ACHN (cell line): ENCODE measurements around the gene C13orf42.
A peak's percentile ranks its signal among the peaks of the same experiment; 100 is the strongest.

ENCODE experiments used
- DNase-seq: peaks from one replicate; pipeline ENCODE4 v3.0.0-alpha.2; 2015
- in situ Hi-C: cut with HindIII; loops from 2 replicates; pipeline ENCODE4 v1.10.0; 2017; ENCODE audit warnings: low sequenced_read_pairs, low pct_ligation_motif_present, low pct_unique_long_range_greater_than_20kb

Gene C13orf42

DNA sequence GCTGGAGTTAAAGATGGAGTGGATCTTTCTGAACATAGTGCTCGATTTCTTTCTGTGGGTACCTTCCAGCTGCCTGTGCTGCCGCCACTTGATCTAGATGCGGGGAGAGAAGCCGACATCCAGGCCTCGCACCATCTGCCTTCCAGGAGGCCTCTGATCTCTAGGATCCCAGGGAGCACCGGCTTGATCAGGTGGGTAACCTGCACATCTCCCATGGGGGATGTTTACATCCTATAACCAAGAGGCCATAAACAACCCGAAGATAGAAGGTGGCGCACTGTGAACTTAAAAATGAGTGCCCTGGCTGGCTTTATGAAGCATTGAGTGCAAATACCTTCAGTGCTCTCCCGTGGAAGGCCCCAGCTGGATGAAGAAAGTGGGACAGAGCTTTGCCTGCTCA is at the start of gene C13orf42:
TSS of gene C13orf42 (minus strand) at position 101 of the 400 bp plus-strand sequence. CDS start at position 36, 65 bp downstream.
- in situ Hi-C loops: no loop called here
- DNase-seq: no peak

- DNase-seq: no peak
- in situ Hi-C loops: no loop called here
Observed at GRCh38 chr13:51158880-51159518, 47.9 kb upstream of the C13orf42 start.

GRCh38 chr13:51158365-51158764 is 47.3 kb upstream of the C13orf42 start:
- in situ Hi-C loops: no loop called here
- DNase-seq: no peak

DNA sequence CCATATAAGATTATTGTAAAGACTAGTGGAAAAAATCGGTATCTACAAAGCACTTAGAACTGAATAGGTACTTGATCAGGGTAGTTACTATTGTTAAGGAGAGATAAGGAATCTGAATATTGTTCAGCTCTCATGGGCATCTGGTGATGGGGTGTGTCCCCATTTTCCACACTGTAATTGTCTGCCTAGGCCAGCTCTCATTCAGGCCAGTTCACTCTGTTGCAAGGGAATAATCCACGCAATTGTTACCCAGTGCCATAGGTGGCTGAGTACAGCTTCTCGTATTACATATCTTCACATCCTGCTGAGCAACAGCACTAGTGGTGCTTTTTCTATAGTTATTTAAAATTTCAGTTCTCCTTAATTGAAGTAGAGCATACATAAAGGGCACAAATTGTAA is 45.6 kb upstream of the C13orf42 start:
- in situ Hi-C loops: no loop called here
- DNase-seq: no peak

DNA sequence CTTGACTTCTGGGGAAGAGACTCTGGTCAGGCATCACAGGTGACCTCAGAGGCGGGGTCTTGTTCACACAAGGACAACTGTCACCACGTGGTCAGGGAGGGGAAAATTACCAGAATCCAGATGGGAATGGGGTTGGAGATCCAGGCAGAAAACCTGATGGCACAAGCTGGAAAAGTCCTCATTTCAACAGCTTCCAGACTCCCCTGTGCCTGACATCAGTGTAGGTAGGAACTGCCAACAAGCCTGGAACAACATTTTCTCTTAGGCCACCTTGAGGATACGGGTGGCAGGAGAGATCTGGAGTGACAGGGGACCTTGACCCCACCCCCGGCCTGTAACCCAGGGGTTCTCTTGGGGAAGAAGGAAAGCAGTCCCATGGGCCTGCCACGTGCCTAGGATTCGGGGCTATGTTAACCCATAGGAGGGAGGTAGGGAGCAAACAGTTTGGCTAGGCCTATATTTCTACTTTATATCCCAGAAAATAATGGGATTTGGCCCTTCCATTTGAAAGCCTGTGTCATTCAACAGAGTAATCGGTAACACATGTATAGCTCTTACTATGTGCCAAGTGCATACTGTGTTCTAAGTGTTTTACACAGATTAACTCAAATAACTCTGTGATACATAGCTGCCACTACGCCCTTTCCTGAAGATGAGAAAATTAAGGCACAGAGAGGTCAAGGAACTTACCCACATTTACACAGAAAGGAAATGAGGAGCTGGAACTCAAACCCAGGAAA is 44.9 kb upstream of the C13orf42 start:
- no peak for DNase-seq
- in situ Hi-C loops: no loop called here

- DNase-seq: no peak
- in situ Hi-C loops: no loop called here
Observed at GRCh38 chr13:51155161-51155560, 44.1 kb upstream of the C13orf42 start.

DNA sequence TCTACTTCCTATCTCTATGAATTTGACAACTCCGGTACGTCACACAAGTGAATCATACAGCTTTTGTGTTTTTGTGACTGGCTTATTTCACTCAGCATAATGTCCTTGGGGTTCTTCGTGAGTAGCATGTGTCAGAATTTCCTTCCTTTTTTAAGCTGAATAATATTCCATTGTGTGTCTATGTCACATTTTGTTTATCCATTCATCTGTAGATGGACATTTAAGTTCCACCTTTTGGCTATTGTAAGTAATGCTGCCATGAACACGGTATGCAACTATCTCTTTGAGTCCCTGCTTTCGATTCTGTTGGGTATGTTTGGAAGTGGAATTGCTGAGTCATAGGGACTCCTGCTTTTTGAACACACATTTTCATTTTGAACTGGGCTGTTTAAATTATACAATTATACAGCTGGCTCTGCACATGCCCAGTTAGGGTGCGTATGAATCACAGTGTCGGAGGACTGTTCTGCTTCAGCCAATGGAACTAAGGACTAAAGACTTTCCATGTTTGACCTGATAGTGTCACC is 43.0 kb upstream of the C13orf42 start:
- no peak for DNase-seq
- in situ Hi-C loops: no loop called here

DNA sequence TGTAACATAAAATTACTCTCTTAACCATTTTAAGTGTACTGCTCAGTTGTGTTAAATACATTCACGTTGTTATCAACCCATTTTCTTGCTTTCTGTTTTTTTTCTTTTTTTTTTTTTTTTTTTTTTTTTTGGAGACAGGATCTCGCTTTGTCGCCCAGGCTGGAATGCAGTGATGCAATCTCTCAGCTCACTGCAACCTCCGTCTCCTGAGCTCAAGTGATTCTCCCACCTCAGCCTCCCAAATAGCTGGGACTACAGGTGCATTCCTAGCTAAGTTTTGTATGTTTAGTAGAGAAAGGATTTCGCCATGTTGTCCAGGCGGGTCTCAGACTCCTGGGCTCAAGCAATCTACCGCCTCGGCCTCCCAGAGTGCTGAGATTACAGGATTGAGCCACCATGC is 42.5 kb upstream of the C13orf42 start:
- no peak for DNase-seq
- in situ Hi-C loops: no loop called here

- in situ Hi-C loops: no loop called here
Observed at GRCh38 chr13:51152701-51153100, 41.6 kb upstream of the C13orf42 start.

DNA sequence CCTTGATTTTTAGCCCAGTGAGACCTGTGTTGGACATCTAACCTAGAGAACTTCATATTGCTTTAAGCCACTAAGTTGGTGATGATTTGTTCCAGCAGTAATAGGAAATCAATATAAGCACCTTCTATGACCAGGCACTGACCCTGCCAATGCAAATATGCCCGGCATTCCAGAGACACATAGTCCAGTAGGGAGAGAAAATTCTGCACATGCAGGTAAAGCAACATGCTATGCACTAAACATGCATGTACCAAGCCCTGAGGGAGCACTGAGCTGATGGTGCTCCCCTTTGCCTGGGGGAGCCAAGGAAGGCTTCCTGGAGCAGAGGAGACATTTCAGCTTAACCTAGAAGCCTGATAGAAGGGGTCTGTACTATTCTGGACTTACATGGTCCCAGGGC is 40.4 kb upstream of the C13orf42 start:
- no peak for DNase-seq
- in situ Hi-C loops: no loop called here

More at GRCh38 chr13:51152701-51153100, 41.6 kb upstream of the C13orf42 start:
- DNase-seq: no peak

- DNase-seq: peak; percentile 4
- in situ Hi-C loops: no loop called here
Observed at GRCh38 chr13:51148952-51149573, 38.0 kb upstream of the C13orf42 start.

- DNase-seq: no peak
- in situ Hi-C loops: no loop called here
Observed at GRCh38 chr13:51148223-51148951, 37.3 kb upstream of the C13orf42 start.

DNA sequence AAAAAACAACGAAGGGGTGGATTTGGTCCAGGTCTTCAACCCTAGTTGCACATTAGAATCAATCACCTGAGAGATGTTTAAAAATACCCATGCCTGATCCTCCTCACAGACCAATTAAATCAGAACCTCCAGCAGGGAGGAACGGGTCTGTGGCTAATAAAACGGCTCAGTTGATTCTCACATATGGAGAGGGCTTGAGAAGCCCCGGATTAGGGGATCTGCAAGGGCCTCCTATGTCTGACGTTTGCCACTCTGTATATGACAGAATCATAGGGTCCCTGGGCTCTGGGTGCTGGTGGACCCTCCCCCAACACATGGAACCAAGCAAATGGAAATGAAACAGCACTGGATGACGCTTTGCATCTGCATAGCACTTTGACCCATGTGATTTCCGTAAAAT is 36.7 kb upstream of the C13orf42 start:
- DNase-seq: no peak
- in situ Hi-C loops: no loop called here

DNA sequence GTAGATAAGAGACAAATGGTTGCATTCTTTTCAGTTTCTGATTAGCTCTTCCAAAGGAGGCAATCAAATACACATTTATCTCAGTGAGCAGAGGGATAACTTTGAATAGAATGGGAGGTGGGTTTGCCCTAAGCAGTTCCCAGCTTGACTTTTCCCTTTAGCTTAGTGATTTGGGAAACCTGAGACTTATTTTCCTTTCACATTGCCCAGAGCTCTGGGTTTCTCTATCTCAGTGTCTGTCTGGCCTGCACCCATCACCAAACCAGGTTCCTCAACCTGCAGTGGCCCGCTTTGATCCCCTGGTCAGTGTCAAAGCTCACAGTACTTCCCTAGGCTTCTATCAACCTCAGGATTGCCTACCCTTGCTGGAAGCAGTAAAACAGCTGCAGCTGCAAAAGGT is 35.6 kb upstream of the C13orf42 start:
- in situ Hi-C loops: no loop called here

GRCh38 chr13:51137250-51137649 is 26.2 kb upstream of the C13orf42 start:
- DNase-seq: no peak
- in situ Hi-C loops: no loop called here

More for the DNA sequence above, 35.6 kb upstream of the C13orf42 start:
- DNase-seq: no peak

GRCh38 chr13:51136276-51136980 is 25.4 kb upstream of the C13orf42 start:
- no peak for DNase-seq
- in situ Hi-C loops: no loop called here

DNA sequence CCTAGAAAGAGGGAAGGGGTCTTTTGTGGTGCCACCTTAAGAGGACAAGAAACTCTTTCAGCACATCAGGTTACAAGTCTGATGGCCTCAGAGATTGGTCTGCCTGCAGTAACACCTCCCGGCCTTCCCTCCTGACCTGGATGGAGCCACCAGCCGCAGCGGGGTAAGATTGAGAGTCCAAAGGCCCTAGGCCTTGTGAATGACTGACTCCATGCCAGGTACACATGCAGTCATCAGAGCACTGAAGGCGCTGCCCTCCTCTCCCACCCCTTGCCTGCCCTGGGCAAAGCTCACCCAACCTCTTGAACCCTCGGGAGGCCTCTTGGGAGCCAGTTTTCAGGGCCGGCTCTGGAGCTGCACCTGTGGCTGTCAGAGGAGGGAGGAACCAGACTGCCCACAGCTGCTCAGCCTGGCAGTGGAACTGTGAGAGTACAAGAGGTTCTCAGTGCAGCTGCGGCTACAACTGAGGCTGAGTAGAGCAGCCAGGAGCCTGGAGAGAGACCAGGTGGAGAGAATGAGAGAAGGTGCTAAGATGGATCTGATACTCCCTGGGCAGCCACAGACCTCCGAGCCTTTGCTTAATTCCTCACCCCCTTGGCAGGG is 23.8 kb upstream of the C13orf42 start:
- DNase-seq: no peak
- in situ Hi-C loops: no loop called here

GRCh38 chr13:51130348-51130747 is 19.3 kb upstream of the C13orf42 start:
- DNase-seq: no peak
- in situ Hi-C loops: no loop called here
